ENCODE data around the gene HIPK4. TPM values are rescaled to one million over a fixed set of nuclear protein-coding genes. Genes with fewer than 3 reads are reported as not detected.

HIPK4 gene
- total and polyA plus RNA-seq, 2 experiments from 2014 or later: 0.21 to 0.52 TPM

- ATAC-seq (peak; percentile 80), DNase-seq (ENCODE audit: low spot score) (peak; percentile 91)
- peak overlapping the region; percentile 77 for H3K4me3 ChIP-seq
- H3K27me3 ChIP-seq (ENCODE audit: insufficient read depth): no peaks in the 10 kb centered on the region
- Mint-ChIP-seq H3K27me3 (ENCODE audit: insufficient read depth, low read depth, poor library complexity) (peaks cover 9% of the 10 kb centered on the region), H3K4me3 (peak overlapping the region; percentile 87), H3K36me3 (ENCODE audit: low read depth) (peaks cover 30% of the 10 kb centered on the region), H3K4me1 (peaks cover 18% of the 10 kb centered on the region), H3K27ac (peak overlapping the region; percentile 44), H3K9me3 (no peaks in the 10 kb centered on the region)
- no peaks in the 10 kb centered on the region for H3K9me2 ChIP-seq (ENCODE audit: insufficient read depth)
- H3K4me1 ChIP-seq (ENCODE audit: insufficient read depth): peaks cover 20% of the 10 kb centered on the region
- no peak overlapping the region for H2AFZ ChIP-seq
- H3K36me3 ChIP-seq (ENCODE audit: insufficient read depth): no peaks in the 10 kb centered on the region
- no peak overlapping the region for H3K27ac ChIP-seq (ENCODE audit: low read depth)
- TF ChIP-seq STAT1 (IDR thresholded peaks at IDR 0.05; ENCODE audit: unreplicated experiment) (no peak), POLR2AphosphoS5 (IDR thresholded peaks at IDR 0.05; ENCODE audit: low read depth) (peak; percentile 78)
- peaks cover 6% of the 10 kb centered on the region; the same call in 1 of the 2 replicates for H4K20me1 ChIP-seq (replicated peaks; ENCODE audit: insufficient read depth)
- peaks cover 7% of the 10 kb centered on the region; the same call in 1 of the 2 replicates for H3K79me2 ChIP-seq (replicated peaks; ENCODE audit: insufficient read depth)
- H3F3A ChIP-seq (replicated peaks; ENCODE audit: low read depth): no peaks in the 10 kb centered on the region
- peak overlapping the region; percentile 80 for H3K4me2 ChIP-seq
These were observed 24.2 kb downstream of the HIPK4 start for GRCh38 chr19:40365613-40366401.

DNA sequence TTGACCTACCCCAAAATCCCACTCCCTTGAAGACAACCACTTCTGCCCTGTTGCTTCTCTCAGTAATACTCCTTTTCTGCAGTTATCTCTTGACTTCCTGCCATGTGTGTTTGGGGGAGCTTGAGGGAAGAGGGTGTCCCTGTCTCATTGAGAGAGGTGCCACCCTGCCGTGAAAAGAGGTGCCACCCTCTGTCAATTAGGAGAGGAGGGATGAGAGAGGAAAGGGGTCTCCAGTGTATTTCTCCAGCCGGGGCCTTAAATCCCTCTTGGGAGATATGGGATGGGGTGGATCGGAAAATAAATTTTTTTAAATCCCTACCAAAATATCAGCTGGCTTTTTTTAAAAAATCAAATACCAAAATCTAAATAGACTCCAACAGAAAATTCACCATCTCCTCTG is 25.0 kb downstream of the HIPK4 start:
- DNase-seq (ENCODE audit: low spot score) (no peak), ATAC-seq (no peak)
- no peaks in the 10 kb centered on the region for H3K9me3 Mint-ChIP-seq
- Histone ChIP-seq H3K4me1 (ENCODE audit: insufficient read depth) (peaks cover 20% of the 10 kb centered on the region), H3K4me2 (peak overlapping the region; percentile 80), H3K27ac (ENCODE audit: low read depth) (no peak overlapping the region), H3K27me3 (ENCODE audit: insufficient read depth) (no peaks in the 10 kb centered on the region), H3K36me3 (ENCODE audit: insufficient read depth) (no peaks in the 10 kb centered on the region), H4K20me1 (replicated peaks; ENCODE audit: insufficient read depth) (peaks cover 6% of the 10 kb centered on the region; the same call in 1 of the 2 replicates), H3K79me2 (replicated peaks; ENCODE audit: insufficient read depth) (peaks cover 7% of the 10 kb centered on the region; the same call in 1 of the 2 replicates), H3K9me2 (ENCODE audit: insufficient read depth) (no peaks in the 10 kb centered on the region), H3K4me3 (peak overlapping the region; percentile 77), H2AFZ (no peak overlapping the region), H3F3A (replicated peaks; ENCODE audit: low read depth) (no peaks in the 10 kb centered on the region)
- H3K36me3 Mint-ChIP-seq (ENCODE audit: low read depth): peaks cover 23% of the 10 kb centered on the region
- H3K27me3 Mint-ChIP-seq (ENCODE audit: insufficient read depth, low read depth, poor library complexity): peaks cover 5% of the 10 kb centered on the region
- TF ChIP-seq ZNF114 (CRISPR knock-in tag; IDR thresholded peaks at IDR 0.05) (no peak), ETS1 (IDR thresholded peaks at IDR 0.05) (no peak), CTCF (conservative IDR thresholded peaks at IDR 0.05; ENCODE audit: low read depth in 2 of 2) (no peak), CREB1 (CRISPR knock-in tag; IDR thresholded peaks at IDR 0.05; ENCODE audit: low read depth) (no peak), JUNB (IDR thresholded peaks at IDR 0.05; ENCODE audit: unreplicated experiment) (no peak)
- TF ChIP-seq, protein P1, sequence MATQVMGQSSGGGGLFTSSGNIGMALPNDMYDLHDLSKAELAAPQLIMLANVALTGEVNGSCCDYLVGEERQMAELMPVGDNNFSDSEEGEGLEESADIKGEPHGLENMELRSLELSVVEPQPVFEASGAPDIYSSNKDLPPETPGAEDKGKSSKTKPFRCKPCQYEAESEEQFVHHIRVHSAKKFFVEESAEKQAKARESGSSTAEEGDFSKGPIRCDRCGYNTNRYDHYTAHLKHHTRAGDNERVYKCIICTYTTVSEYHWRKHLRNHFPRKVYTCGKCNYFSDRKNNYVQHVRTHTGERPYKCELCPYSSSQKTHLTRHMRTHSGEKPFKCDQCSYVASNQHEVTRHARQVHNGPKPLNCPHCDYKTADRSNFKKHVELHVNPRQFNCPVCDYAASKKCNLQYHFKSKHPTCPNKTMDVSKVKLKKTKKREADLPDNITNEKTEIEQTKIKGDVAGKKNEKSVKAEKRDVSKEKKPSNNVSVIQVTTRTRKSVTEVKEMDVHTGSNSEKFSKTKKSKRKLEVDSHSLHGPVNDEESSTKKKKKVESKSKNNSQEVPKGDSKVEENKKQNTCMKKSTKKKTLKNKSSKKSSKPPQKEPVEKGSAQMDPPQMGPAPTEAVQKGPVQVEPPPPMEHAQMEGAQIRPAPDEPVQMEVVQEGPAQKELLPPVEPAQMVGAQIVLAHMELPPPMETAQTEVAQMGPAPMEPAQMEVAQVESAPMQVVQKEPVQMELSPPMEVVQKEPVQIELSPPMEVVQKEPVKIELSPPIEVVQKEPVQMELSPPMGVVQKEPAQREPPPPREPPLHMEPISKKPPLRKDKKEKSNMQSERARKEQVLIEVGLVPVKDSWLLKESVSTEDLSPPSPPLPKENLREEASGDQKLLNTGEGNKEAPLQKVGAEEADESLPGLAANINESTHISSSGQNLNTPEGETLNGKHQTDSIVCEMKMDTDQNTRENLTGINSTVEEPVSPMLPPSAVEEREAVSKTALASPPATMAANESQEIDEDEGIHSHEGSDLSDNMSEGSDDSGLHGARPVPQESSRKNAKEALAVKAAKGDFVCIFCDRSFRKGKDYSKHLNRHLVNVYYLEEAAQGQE (IDR thresholded peaks at IDR 0.05; ENCODE audit: unreplicated experiment): no peak
- peaks cover 20% of the 10 kb centered on the region for H3K4me1 Mint-ChIP-seq
- no peak overlapping the region for H3K27ac Mint-ChIP-seq
- H3K4me3 Mint-ChIP-seq: peak overlapping the region; percentile 87
